K562 (cell line): ENCODE measurements around the gene PTPN13. TPM values are rescaled to one million over a fixed set of nuclear protein-coding genes. Genes with fewer than 3 reads are reported as not detected.

Experiments used
- ATAC-seq: fragments of 200-7000 bp; cut with Tn5 transposase; 3 replicates; pipeline ENCODE4 v1.9.1; 2020; ENCODE audit warnings: moderate library complexity
- BruUV-seq: library from RNA; stranded (reverse); fragments of 400-500 nt; replicated peaks from 2 replicates; lab custom pipeline; 2021; lab: Mats Ljungman, UMichigan
- CTCF ChIA-PET: fragments of 300-600 bp; formaldehyde crosslinking; extraction: SDS; loops from one replicate; lab custom pipeline; 2021; ENCODE audit warnings: low intra/inter-chr PET ratio; lab: Yijun Ruan, JAX
- POLR2A ChIA-PET: fragments of 300-600, 350-650 bp; sonication (Branson Sonifier 250); formaldehyde crosslinking; extraction: SDS; loops from one replicate; lab custom pipeline; 2021; ENCODE audit warnings: antibody characterized with exemption, inconsistent platforms; lab: Yijun Ruan, JAX
- DNase-seq, 4 experiments: peaks; one replicate each; pipeline versions ENCODE4 v3.0.0 to v3.0.0-alpha.2; 2011 to 2018; ENCODE audit warnings: low spot score in 3 of 4, mixed read lengths in 3 of 4; ENCODE audit errors: extremely low read depth in 1 of 4
- FAIRE-seq: peaks from 2 replicates; lab custom pipeline; 2011; peaks lifted over from hg19 to GRCh38; lab: Jason Lieb, UNC
- H2AFZ ChIP-seq: 2 replicates; pipeline ENCODE4 v1.6.0; 2011; ENCODE audit warnings: low read depth, low read length, control low read depth, inconsistent platforms
- H3K27ac ChIP-seq: fragments of 200-600 bp; 3 replicates; pipeline ENCODE4 v1.8.0; 2011; ENCODE audit warnings: low read depth, mild to moderate bottlenecking, control low read depth, inconsistent platforms, low read length, moderate library complexity, mixed read lengths; ENCODE audit errors: extremely low read depth
- H3K27me3 ChIP-seq, 2 experiments: fragments of 300-600 bp in 1 of 2; 2 replicates in 1 of 2; 3 replicates in 1 of 2; pipeline versions ENCODE4 v1.6.0 to v1.8.0; 2011; ENCODE audit warnings: inconsistent platforms in 2 of 2, low read length in 2 of 2, mild to moderate bottlenecking in 1 of 2, mixed read lengths in 1 of 2, moderate library complexity in 1 of 2; ENCODE audit not compliant: control insufficient read depth in 2 of 2, insufficient read depth in 2 of 2
- H3K36me3 ChIP-seq: fragments of 300-600 bp; 3 replicates; pipeline ENCODE4 v1.8.0; 2011; ENCODE audit warnings: mild to moderate bottlenecking, low read length, inconsistent platforms; ENCODE audit not compliant: control insufficient read depth, insufficient read depth
- H3K4me1 ChIP-seq, 2 experiments: fragments of 200-600 bp in 1 of 2; replicated peaks in 1 of 2; 2 replicates in 1 of 2; 3 replicates in 1 of 2; pipeline versions ENCODE4 v1.5.1 to v1.8.0; 2011; ENCODE audit warnings: inconsistent platforms in 2 of 2, low read length in 2 of 2, mild to moderate bottlenecking in 1 of 2, mixed read lengths in 1 of 2, moderate library complexity in 1 of 2; ENCODE audit not compliant: control insufficient read depth in 2 of 2, insufficient read depth in 2 of 2
- H3K4me2 ChIP-seq: 2 replicates; pipeline ENCODE4 v1.6.1; 2011; ENCODE audit warnings: low read length, control low read depth, inconsistent platforms, mixed read lengths; ENCODE audit not compliant: insufficient read depth
- H3K4me3 ChIP-seq: fragments of 200-600 bp; sonication (generic), shearing (Covaris generic); 2 replicates; pipeline ENCODE4 v1.5.1; 2016; ENCODE audit warnings: control low read depth, inconsistent platforms
- H3K79me2 ChIP-seq: fragments of 200-600 bp; 3 replicates; pipeline ENCODE4 v1.8.0; 2011; ENCODE audit warnings: low read length, inconsistent platforms; ENCODE audit not compliant: control insufficient read depth, insufficient read depth
- H3K9ac ChIP-seq, 2 experiments: 2 replicates each; pipeline versions ENCODE4 v1.6.0 to v1.6.1; 2011; ENCODE audit warnings: low read depth in 2 of 2, low read length in 2 of 2, control low read depth in 1 of 2, inconsistent platforms in 1 of 2, mild to moderate bottlenecking in 1 of 2, mixed read lengths in 1 of 2; ENCODE audit not compliant: insufficient read depth in 1 of 2
- H3K9me1 ChIP-seq: one replicate; pipeline ENCODE4 v1.6.0; 2011; ENCODE audit warnings: inconsistent platforms, mild to moderate bottlenecking, low read length, moderate library complexity; ENCODE audit not compliant: control insufficient read depth, insufficient read depth
- H3K9me3 ChIP-seq: replicated peaks from 2 replicates; pipeline ENCODE4 v1.5.1; 2011; ENCODE audit warnings: low read depth, low read length, inconsistent platforms; ENCODE audit not compliant: control insufficient read depth, insufficient read depth
- H4K20me1 ChIP-seq: replicated peaks from 2 replicates; pipeline ENCODE4 v1.6.1; 2011; ENCODE audit warnings: low read length, inconsistent platforms, mixed read lengths; ENCODE audit not compliant: control insufficient read depth, insufficient read depth
- CBX8 ChIP-seq: fragments of 200-600 bp; sonication (generic); IDR thresholded peaks from 2 replicates; pipeline ENCODE4 v1.6.1; 2012; ENCODE audit warnings: borderline replicate concordance, mixed run types, low read depth, mild to moderate bottlenecking, moderate library complexity, mixed read lengths, low read length, control low read depth, inconsistent platforms; ENCODE audit not compliant: poor library complexity, severe bottlenecking; ENCODE audit errors: extremely low read depth
- KLF1 ChIP-seq: fragments of 450-650 bp; IDR thresholded peaks from 2 replicates; pipeline ENCODE4 v1.6.1; 2016; ENCODE audit warnings: missing genetic modification characterization, missing compliant biosample characterization
- PHB2 ChIP-seq: fragments of 450-650 bp; IDR thresholded peaks from 2 replicates; pipeline ENCODE4 v1.6.1; 2017; ENCODE audit warnings: low read depth
- PRPF4 ChIP-seq: fragments of 200-400 bp; formaldehyde crosslinking; IDR thresholded peaks from one replicate; pipeline ENCODE4 v1.6.1; 2017; ENCODE audit warnings: low read length, low read depth, mild to moderate bottlenecking; ENCODE audit not compliant: insufficient read depth, poor library complexity, severe bottlenecking
- SFPQ ChIP-seq: fragments of 200-400 bp; formaldehyde crosslinking; IDR thresholded peaks from 2 replicates; pipeline ENCODE4 v1.6.1; 2017; ENCODE audit warnings: mild to moderate bottlenecking, low read depth, low read length, moderate library complexity
- SRSF1 ChIP-seq: fragments of 200-400 bp; formaldehyde crosslinking; IDR thresholded peaks from 2 replicates; pipeline ENCODE4 v1.6.1; 2017; ENCODE audit warnings: mild to moderate bottlenecking, low read depth, low read length, moderate library complexity
- TAF9B ChIP-seq: fragments of 450-650 bp; IDR thresholded peaks from 2 replicates; pipeline ENCODE4 v1.6.1; 2018; ENCODE audit warnings: mild to moderate bottlenecking; ENCODE audit not compliant: partially characterized antibody
- TSC22D4 ChIP-seq: fragments of 450-650 bp; IDR thresholded peaks from 2 replicates; pipeline ENCODE4 v1.6.1; 2016; ENCODE audit warnings: missing genetic modification characterization, missing biosample characterization, control low read depth
- ZNF134 ChIP-seq: fragments of 250-450 bp; sonication (Bioruptor Pico); conservative IDR thresholded peaks from 2 replicates; pipeline ENCODE4 v1.4.0; 2020
- ZNF707 ChIP-seq: fragments of 250-450 bp; sonication (Bioruptor Pico); conservative IDR thresholded peaks from 2 replicates; pipeline ENCODE4 v1.8.0; 2022; ENCODE audit warnings: inconsistent platforms, mild to moderate bottlenecking, moderate library complexity
- ZNF830 ChIP-seq: fragments of 250-450 bp; sonication (Bioruptor Pico); IDR thresholded peaks from 2 replicates; pipeline ENCODE4 v1.5.0; 2021; ENCODE audit warnings: mild to moderate bottlenecking
- WGBS: fragments of 100-300 bp; shearing (Covaris generic); methylation state at CpG from one replicate; pipeline ENCODE4 v1.1.6; 2016; ENCODE audit warnings: low coverage, mixed read lengths; ENCODE audit not compliant: insufficient coverage; ENCODE audit errors: missing lambda C conversion rate; 5-methylcytosine and 5-hydroxymethylcytosine counted together
- in situ Hi-C: fragments of 300-500 bp; cut with MboI; formaldehyde crosslinking; loops from 4 replicates; pipeline ENCODE4 v1.15.0; 2018; ENCODE audit warnings: inconsistent platforms, mixed read lengths
- intact Hi-C: fragments of 100-400 bp; cut with micrococcal nuclease; formaldehyde crosslinking; loops from 2 replicates; pipeline ENCODE4 v1.14.2; 2022
- polyA plus RNA-seq, 8 experiments: library from polyadenylated mRNA; depleted of rRNA in 4 of 8; stranded (reverse) in 5 of 8; unstranded in 3 of 8; fragments of >200 nt; fragmentation: Nextera tagmentation in 2 of 8; fragmentation: Illumina TruSeq in 1 of 8; extraction: Ambion mirVana in 2 of 8; extraction: Trizol in 1 of 8; gene quantifications; 2 replicates each; pipeline versions ENCODE4 v1.2.1 to v1.2.3, GENCODE V29; 2011 to 2014; ENCODE audit warnings: inconsistent platforms in 1 of 8, missing spikeins in 1 of 8
- total RNA-seq, 7 experiments: library from RNA; depleted of rRNA in 6 of 7; stranded (reverse); fragments of >200 nt in 6 of 7; fragmentation: Illumina TruSeq in 2 of 7; extraction: Trizol in 2 of 7; gene quantifications; 2 replicates each; pipeline versions ENCODE4 v1.2.1 to v1.2.3, GENCODE V29; 2011 to 2021; ENCODE audit warnings: low replicate concordance in 1 of 7
- TF ChIP-seq, protein P1 (sequence below): sonication (generic); formaldehyde crosslinking; IDR thresholded peaks from 2 replicates; pipeline ENCODE4 v1.8.1; 2023; ENCODE audit warnings: mild to moderate bottlenecking, missing genetic modification reagents, moderate library complexity

The PTPN13 gene
- total and polyA plus RNA-seq, 9 of the 15 experiments (the other 6 are each of a cell fraction or from before 2014, with no cell fraction given): 0.33 TPM; not detected in 8

DNA sequence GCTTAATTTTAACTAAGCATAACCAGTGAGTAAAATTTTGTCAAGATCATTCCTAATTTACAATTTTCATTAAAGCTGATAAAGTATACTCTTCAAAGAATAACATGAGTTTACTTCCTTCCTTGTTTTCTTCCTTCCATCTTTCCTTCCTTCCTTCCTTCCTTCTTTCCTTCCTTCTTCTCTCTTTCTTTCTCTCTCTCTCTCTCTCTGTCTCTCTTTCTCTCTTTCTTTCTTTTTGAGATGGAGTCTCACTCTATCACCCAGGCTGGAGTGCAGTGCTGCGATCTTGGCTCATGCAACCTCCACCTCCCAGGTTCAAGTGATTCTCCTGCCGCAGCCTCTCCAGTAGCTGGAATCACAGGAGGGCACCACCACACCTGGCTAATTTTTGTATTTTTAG lies 42.7 kb upstream of the PTPN13 start:
- H2AFZ ChIP-seq: no peak overlapping the region
- no peaks in the 10 kb centered on the region for H3K9me1 ChIP-seq
- H3K4me1 ChIP-seq: peaks cover 0 to 5% of the 10 kb centered on the region in 2 experiments; a peak in 1 of 5 replicates
- no peaks in the 10 kb centered on the region for H3K36me3 ChIP-seq
- no peak overlapping the region for H3K27ac ChIP-seq
- intact Hi-C loops (no loop called here), in situ Hi-C loops (no loop called here)
- H3K79me2 ChIP-seq: no peaks in the 10 kb centered on the region
- CTCF ChIA-PET: no interaction called here
- no peak overlapping the region for H3K9ac ChIP-seq
- POLR2A ChIA-PET: no interaction called here
- DNase-seq (no peak), FAIRE-seq (no peak), ATAC-seq (no peak)
- H3K4me3 ChIP-seq: no peak overlapping the region
- WGBS: 0% methylated on average over 2 of the region's 2 CpGs
- peaks cover 0 to 5% of the 10 kb centered on the region in 2 experiments; a peak in 1 of 5 replicates for H3K27me3 ChIP-seq
- H3K4me2 ChIP-seq: no peak overlapping the region
- BruUV-seq: no TSS peak
- no peaks in the 10 kb centered on the region for H4K20me1 ChIP-seq
- H3K9me3 ChIP-seq: no peaks in the 10 kb centered on the region
- TF ChIP-seq CBX8 (no peak), ZNF830 (CRISPR knock-in tag) (no peak), ZNF134 (CRISPR knock-in tag) (no peak), SFPQ (no peak), PHB2 (no peak), KLF1 (no peak), ZNF707 (no peak), TAF9B (no peak), PRPF4 (no peak), SRSF1 (no peak), TSC22D4 (no peak)
- TF ChIP-seq, protein P1, sequence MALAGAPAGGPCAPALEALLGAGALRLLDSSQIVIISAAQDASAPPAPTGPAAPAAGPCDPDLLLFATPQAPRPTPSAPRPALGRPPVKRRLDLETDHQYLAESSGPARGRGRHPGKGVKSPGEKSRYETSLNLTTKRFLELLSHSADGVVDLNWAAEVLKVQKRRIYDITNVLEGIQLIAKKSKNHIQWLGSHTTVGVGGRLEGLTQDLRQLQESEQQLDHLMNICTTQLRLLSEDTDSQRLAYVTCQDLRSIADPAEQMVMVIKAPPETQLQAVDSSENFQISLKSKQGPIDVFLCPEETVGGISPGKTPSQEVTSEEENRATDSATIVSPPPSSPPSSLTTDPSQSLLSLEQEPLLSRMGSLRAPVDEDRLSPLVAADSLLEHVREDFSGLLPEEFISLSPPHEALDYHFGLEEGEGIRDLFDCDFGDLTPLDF (CRISPR knock-in tag): no peak
